NCI-H2171 treated with DMSO at 0.1 percent for 48 hours (cell line): Measurements from ENCODE around the gene DPYSL3.
"Not testable (repeated sequence)": the region's sequence is repeated elsewhere in the genome, so short reads cannot be mapped to it uniquely, and the experiment has no call there.

Source experiments
- DNase-seq: peaks from one replicate; lab custom pipeline; 2025; lab: John Stamatoyannopoulos, UW

The DPYSL3 gene

DNA sequence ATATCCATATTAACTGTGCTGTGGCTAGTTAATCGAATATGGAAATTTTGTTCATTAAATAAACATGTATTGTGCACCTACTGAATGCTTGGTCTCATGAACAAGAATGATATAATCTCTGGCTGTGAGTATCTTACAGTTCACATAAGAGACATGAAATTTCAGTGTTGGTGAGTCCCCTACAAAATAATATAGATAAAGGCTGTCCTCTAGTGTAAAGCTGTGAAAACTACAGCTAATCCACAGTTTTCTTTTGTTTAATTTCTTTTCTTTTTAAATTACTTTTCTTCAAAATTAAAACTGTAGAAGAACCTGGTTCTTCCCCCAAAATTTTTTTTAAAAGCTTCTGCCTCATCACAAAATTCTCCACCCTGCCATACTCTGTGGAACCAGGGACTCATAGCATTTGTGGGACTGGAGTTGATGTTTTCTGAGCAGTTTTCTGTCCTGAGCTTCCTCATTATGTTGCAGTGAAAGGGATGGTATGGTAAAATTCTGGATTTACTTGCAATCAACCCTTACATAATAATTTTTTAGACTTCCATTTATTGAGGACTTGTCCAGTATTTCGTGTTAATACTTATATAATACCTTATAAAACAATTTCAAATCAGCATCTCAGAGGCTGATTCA is 140.0 kb downstream of the DPYSL3 start:
- DNase-seq: peak; percentile 6

DNA sequence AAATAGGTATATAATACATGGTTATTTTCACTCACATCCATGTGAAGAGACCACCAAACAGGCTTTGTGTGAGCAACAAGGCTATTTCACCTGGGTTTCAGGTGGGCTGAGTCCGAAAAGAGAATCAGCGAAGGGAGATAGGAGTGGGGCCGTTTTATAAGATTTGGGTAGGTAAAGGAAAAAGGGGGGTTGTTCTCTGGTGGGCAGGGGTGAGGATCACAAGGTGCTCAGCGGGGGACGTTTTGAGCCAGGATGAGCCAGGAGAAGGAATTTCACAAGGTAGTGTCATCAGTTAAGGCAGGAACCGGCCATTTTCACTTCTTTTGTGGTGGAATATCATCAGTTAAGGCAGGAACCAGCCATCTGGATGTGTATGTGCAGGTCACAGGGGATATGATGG is 142.5 kb downstream of the DPYSL3 start:
- DNase-seq: not testable (repeated sequence)

- DNase-seq: no peak
These were observed 148.3 kb downstream of the DPYSL3 start for GRCh38 chr5:147361441-147362175.

DNA sequence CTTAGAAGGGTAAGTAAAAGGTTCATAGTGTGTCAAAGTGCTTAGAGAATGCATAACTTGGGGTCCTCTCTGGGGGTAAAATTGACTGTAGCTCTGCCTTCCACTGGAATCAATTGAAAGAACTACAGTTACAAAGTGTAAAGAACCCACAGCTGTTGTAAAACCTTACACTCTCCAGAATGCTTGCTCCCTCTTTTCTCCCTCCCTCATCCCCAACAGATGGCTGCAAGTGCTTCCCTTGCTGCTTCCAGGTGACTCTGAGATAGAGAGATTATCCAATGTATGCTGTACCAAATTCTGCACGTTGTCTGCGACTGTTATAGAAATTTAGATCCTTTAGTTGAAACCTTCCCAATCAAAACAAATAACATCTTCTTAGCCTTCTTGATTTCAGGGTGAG is 149.1 kb downstream of the DPYSL3 start:
- DNase-seq: peak; percentile 44

DNA sequence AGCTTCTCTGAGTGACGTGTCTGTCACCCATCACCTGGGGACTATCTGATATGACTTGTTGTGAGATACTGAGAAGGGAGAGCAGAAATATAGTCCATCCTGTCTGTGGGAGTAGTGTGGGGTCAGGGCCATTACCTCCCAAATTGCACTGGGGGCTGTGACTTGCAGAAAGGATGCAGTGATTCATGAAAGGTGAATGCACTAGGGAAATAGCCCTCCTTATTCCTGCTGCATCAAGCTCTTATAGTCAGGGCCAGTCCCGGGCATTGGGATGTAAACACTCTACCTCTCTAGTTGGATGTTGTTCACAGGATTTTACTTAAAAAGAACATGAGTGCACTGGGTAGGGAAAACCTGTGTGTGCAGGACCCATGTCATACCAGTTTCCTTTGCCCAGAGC is 150.3 kb downstream of the DPYSL3 start:
- no peak for DNase-seq

DNA sequence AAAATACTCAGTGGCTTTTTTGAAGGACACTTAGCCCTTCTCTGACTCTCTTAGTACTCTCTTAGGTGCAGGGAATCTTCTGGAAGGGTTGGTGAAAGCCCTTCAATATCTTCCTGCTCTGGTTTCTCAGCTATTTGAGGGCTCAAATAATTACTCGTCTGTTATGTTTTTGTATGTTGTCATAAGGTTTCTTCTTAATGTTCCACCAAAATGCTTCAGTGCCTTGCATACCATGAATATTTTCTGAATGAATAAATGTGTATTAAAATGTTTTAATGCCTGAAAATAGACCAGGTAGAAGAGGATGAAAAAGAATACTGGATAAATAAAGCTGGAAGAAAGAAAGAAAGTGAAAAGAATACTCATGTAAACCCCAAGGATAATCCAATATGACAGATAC is 150.8 kb downstream of the DPYSL3 start:
- DNase-seq: no peak

DNA sequence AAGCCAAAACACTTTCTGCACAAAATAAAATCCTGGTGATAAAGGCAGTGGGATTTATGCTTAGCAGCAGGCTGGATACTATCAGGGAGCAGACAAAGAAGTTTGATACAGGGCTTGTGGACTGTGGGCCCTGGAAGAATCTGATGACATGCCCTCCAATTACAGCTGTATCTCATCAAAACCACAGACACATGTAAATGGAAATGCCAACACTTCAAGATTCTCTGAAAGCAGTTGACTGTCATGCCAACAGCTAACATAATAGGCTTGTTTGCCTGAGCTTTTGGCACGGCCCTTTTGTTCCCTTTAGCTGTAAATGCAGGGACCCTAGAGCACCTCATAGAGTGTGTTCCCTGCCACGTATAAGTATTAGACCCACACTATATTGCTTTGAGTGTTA is 160.6 kb downstream of the DPYSL3 start:
- DNase-seq: no peak

DNA sequence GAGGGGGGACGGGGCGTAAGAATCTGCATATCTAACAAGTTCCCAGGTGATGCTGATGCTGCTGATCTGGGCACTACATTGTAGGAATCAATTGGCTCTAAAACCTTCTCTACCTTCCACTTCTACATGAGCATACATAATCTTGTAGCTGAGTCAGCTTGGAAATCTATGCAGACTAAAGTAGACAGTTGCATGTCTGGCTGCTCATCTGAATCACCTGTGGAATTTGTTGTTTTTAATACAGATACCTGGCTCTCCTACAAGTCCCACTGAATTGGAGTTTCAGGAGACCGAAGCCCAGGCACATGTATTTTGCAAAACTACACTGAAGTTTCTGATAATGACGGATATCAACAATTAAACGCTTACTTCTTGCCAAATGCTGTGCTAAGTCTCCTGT is 161.4 kb downstream of the DPYSL3 start:
- no peak for DNase-seq

DNA sequence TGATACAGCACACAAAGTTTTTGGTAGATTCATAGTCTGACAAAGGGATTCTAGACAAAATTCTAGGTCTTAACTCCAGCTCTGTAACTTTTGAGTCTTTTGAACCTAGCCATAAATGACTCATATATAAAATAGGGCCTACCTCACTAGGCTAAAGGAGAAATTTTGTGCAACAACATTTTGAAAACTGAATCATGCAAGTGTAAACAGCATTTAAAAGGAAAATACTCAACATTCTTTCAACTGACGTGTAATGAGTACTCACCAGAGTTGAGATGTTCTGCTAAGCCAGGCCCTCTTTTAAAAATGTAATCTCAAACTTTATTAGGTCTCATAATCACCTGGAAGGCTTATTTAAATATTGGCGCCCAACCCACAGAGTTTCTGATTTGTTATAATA is 161.8 kb downstream of the DPYSL3 start:
- DNase-seq: no peak

- no peak for DNase-seq
These were observed 163.8 kb downstream of the DPYSL3 start for GRCh38 chr5:147346006-147346561.

DNA sequence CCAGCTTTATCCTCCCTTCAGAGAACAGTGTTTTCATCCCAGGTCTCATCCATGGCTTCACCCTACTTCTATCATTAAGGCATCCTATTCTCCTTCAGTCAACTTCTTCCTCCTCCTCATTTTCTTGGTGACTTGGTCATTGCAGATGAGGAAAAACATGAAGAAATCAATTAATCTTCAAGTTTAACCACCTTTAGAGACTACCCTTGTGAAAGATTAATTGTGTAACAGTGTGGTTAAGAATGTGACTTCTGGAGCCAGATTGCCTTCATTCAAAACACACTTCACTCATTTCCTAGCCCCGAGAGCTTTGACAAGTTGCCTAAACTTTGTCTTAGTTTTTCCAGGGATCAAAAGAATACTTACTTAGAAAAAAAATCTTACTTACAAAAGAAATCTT is 165.0 kb downstream of the DPYSL3 start:
- DNase-seq: no peak

DNA sequence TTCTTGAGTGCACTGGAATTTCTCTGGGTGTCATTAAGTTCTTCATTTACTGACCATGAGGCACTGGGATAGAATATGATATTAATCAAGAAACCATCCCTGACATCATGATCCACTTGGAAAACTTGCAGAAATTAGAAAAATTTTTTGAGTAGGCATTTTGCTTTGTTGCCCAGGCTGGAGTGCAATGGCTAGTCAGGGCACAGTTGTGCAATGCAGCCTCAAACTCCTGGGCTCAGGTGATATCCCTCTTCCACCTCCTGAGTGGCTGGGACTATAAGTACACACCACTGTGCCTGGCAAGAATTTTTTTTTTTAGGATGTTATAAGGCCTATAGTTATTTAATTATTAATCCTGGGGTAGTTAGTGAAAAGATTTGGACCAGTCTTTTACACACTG is 168.5 kb downstream of the DPYSL3 start:
- DNase-seq: no peak

- DNase-seq: no peak
These were observed 168.9 kb downstream of the DPYSL3 start for GRCh38 chr5:147340941-147341340.
